ENCODE results near the gene ROS1.

GRCh38 chr6:117309611-117310010, 116.1 kb downstream of the ROS1 start:
- no peak for TF ChIP-seq CTCF (IDR thresholded peaks at IDR 0.05)
- no peak for TF ChIP-seq POLR2A (IDR thresholded peaks at IDR 0.05)
